ENCODE results near the gene MX1.

GRCh38 chr21:41429305-41429704, 3.3 kb downstream of the MX1 start:
- no peak for TF ChIP-seq CTCF (IDR thresholded peaks at IDR 0.05; ENCODE audit: low read depth, low read length, poor library complexity, severe bottlenecking)
- no peak for TF ChIP-seq EZH2phosphoT487 (IDR thresholded peaks at IDR 0.05; ENCODE audit: borderline replicate concordance, low read length)

Measured in DOHH2 (cell line).